Ishikawa (cell line): ENCODE measurements around the gene PSMD2.

Source experiments
- CEBPB ChIP-seq: IDR thresholded peaks from 2 replicates; pipeline ENCODE4 v1.6.1; 2012
- EGR1 ChIP-seq: IDR thresholded peaks from 2 replicates; pipeline ENCODE4 v1.6.1; 2012
- EP300 ChIP-seq: IDR thresholded peaks from 2 replicates; pipeline ENCODE4 v1.6.1; 2012; ENCODE audit warnings: borderline replicate concordance
- FOXM1 ChIP-seq: IDR thresholded peaks from 2 replicates; pipeline ENCODE4 v1.6.1; 2012; ENCODE audit warnings: low read depth, borderline replicate concordance
- RAD21 ChIP-seq: IDR thresholded peaks from 2 replicates; pipeline ENCODE4 v1.6.1; 2012; ENCODE audit warnings: low read depth
- TCF12 ChIP-seq: IDR thresholded peaks from 2 replicates; pipeline ENCODE4 v1.6.1; 2012; ENCODE audit warnings: low read depth
- TEAD4 ChIP-seq: IDR thresholded peaks from 2 replicates; pipeline ENCODE4 v1.6.1; 2012
- YY1 ChIP-seq: IDR thresholded peaks from 2 replicates; pipeline ENCODE4 v1.6.1; 2012; ENCODE audit warnings: low read depth
- TF ChIP-seq, protein P1 (sequence below): IDR thresholded peaks from 2 replicates; pipeline ENCODE4 v1.6.1; 2012; ENCODE audit warnings: low read depth, mild to moderate bottlenecking
- TF ChIP-seq, protein P2 (sequence below): IDR thresholded peaks from 2 replicates; pipeline ENCODE4 v1.6.1; 2012

DNA sequence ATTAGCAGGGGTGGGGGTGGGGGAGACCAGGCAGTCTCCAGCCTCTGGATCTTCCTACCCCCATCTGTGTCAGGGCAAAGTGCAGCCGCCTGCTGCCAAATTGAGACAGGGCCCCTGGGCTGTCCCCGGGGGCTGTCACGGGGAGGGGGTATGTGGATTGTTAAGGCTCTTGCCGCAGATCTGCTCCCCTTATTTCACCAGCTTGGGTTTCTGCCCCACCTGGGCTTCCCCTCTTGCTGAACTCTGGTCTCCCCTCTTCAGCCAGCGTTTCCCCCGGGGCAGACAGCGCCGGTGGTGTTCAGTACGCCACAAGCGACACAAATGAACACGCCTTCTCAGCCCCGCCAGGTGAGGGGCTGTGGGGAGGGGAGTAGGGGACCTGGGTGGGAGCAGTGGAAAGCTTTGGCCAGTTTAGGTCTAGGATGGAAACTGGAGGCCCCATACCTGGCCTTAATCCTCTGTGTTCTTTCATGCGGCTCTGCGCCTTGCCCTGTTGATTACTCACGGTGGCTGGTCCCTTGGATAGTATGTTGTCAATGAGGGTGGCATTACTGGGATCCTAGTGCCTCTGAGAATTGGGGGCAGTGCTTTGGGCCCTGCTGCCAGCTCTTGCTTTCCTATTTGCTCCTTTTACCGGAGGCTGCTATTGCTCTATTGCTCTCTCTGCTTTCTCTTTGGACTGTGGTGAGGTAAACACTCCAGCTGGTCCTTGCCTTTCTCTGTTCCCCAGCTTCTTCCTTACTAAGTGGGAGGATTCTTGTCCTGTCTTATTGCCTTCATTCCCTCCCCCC, 17.0 kb downstream of the PSMD2 start:
- TF ChIP-seq TCF12, result no peak
- no peak for TF ChIP-seq RAD21
- TF ChIP-seq EP300, result no peak
- TF ChIP-seq CEBPB, result no peak
- TF ChIP-seq EGR1, result no peak
- TF ChIP-seq, protein P1, sequence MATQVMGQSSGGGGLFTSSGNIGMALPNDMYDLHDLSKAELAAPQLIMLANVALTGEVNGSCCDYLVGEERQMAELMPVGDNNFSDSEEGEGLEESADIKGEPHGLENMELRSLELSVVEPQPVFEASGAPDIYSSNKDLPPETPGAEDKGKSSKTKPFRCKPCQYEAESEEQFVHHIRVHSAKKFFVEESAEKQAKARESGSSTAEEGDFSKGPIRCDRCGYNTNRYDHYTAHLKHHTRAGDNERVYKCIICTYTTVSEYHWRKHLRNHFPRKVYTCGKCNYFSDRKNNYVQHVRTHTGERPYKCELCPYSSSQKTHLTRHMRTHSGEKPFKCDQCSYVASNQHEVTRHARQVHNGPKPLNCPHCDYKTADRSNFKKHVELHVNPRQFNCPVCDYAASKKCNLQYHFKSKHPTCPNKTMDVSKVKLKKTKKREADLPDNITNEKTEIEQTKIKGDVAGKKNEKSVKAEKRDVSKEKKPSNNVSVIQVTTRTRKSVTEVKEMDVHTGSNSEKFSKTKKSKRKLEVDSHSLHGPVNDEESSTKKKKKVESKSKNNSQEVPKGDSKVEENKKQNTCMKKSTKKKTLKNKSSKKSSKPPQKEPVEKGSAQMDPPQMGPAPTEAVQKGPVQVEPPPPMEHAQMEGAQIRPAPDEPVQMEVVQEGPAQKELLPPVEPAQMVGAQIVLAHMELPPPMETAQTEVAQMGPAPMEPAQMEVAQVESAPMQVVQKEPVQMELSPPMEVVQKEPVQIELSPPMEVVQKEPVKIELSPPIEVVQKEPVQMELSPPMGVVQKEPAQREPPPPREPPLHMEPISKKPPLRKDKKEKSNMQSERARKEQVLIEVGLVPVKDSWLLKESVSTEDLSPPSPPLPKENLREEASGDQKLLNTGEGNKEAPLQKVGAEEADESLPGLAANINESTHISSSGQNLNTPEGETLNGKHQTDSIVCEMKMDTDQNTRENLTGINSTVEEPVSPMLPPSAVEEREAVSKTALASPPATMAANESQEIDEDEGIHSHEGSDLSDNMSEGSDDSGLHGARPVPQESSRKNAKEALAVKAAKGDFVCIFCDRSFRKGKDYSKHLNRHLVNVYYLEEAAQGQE, result no peak
- TF ChIP-seq, protein P2, sequence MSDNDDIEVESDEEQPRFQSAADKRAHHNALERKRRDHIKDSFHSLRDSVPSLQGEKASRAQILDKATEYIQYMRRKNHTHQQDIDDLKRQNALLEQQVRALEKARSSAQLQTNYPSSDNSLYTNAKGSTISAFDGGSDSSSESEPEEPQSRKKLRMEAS, result no peak
- TF ChIP-seq FOXM1, result no peak
- TF ChIP-seq TEAD4, result no peak
- TF ChIP-seq YY1, result no peak
